GM18867 (cell line): ENCODE data around the gene ZNF750.

Experiments used
- ATAC-seq: cut with Tn5 transposase; IDR thresholded peaks from one replicate; pipeline ENCODE4 v1.9.1; 2021; ENCODE audit warnings: mild to moderate bottlenecking, moderate library complexity; ENCODE audit not compliant: unreplicated experiment

Gene ZNF750

GRCh38 chr17:82873521-82873920, 33.7 kb upstream of the ZNF750 start:
- ATAC-seq = no peak

- no peak for ATAC-seq
These were observed 33.0 kb upstream of the ZNF750 start for GRCh38 chr17:82872591-82873520.

GRCh38 chr17:82871776-82872561, 32.1 kb upstream of the ZNF750 start:
- ATAC-seq = no peak

- ATAC-seq = peak; percentile 67
These were observed 31.4 kb upstream of the ZNF750 start for GRCh38 chr17:82871056-82871775.

- no peak for ATAC-seq
These were observed 30.7 kb upstream of the ZNF750 start for GRCh38 chr17:82870541-82870940.

GRCh38 chr17:82870091-82870491, 30.3 kb upstream of the ZNF750 start:
- ATAC-seq = no peak

- ATAC-seq = no peak
These were observed 29.7 kb upstream of the ZNF750 start for GRCh38 chr17:82869536-82869935.

GRCh38 chr17:82868715-82869131, 28.9 kb upstream of the ZNF750 start:
- no peak for ATAC-seq

- no peak for ATAC-seq
These were observed 28.0 kb upstream of the ZNF750 start for GRCh38 chr17:82867763-82868325.

GRCh38 chr17:82866590-82867191, 26.9 kb upstream of the ZNF750 start:
- ATAC-seq = no peak

GRCh38 chr17:82865774-82866395, 26.1 kb upstream of the ZNF750 start:
- ATAC-seq = no peak

GRCh38 chr17:82865274-82865673, 25.5 kb upstream of the ZNF750 start:
- ATAC-seq = no peak

- ATAC-seq = no peak
These were observed 25.0 kb upstream of the ZNF750 start for GRCh38 chr17:82864713-82865248.

- peak; percentile 78 for ATAC-seq
These were observed 24.3 kb upstream of the ZNF750 start for GRCh38 chr17:82863941-82864712.

- ATAC-seq = no peak
These were observed 23.6 kb upstream of the ZNF750 start for GRCh38 chr17:82863383-82863940.

GRCh38 chr17:82862737-82863382, 23.0 kb upstream of the ZNF750 start:
- no peak for ATAC-seq

- ATAC-seq = no peak
These were observed 22.4 kb upstream of the ZNF750 start for GRCh38 chr17:82862191-82862590.

- ATAC-seq = no peak
These were observed 21.6 kb upstream of the ZNF750 start for GRCh38 chr17:82861393-82861775.
